Vagina (tissue), 2 donors: ENCODE data around the gene DTL.

ENCODE experiments used
- CTCF ChIP-seq, 3 experiments: fragments of 450-650 bp in 2 of 3; fragments of 200-600 bp in 1 of 3; sonication (generic) in 1 of 3; IDR thresholded peaks; one replicate each; pipeline ENCODE4 v1.5.1; 2017 to 2019; ENCODE audit warnings: antibody characterized with exemption in 3 of 3, mild to moderate bottlenecking in 2 of 3, moderate library complexity in 2 of 3
- POLR2A ChIP-seq, 2 donors: fragments of 450-650 bp; IDR thresholded peaks; one replicate each; pipeline ENCODE4 v1.6.1; 2017; ENCODE audit warnings: antibody characterized with exemption in 2 of 2, mild to moderate bottlenecking in 2 of 2, moderate library complexity in 2 of 2
- POLR2AphosphoS5 ChIP-seq, 2 donors: sonication (generic); formaldehyde crosslinking; IDR thresholded peaks; one replicate each; pipeline ENCODE4 v1.9.0; 2017; ENCODE audit warnings: antibody characterized with exemption in 2 of 2, mild to moderate bottlenecking in 2 of 2, low read depth in 1 of 2; ENCODE audit not compliant: insufficient read depth in 1 of 2

- TF ChIP-seq POLR2A (IDR thresholded peaks at IDR 0.05) (no peak), CTCF (IDR thresholded peaks at IDR 0.05) (no peak), POLR2AphosphoS5 (IDR thresholded peaks at IDR 0.05; ENCODE audit: insufficient read depth in 1 of 2, low read depth in 1 of 2) (peak in 1 of 2 donors; percentile 16)
Observed at GRCh38 chr1:212141404-212141803, 105.9 kb downstream of the DTL start.
